Kidney epithelial cell (primary cell): ENCODE data around the gene CDHR2. TPM values are rescaled to one million over a fixed set of nuclear protein-coding genes. Genes with fewer than 3 reads are reported as not detected.

Experiments
- DNase-seq: peaks from one replicate; pipeline ENCODE4 v3.0.0-alpha.2; 2010; ENCODE audit warnings: low read depth
- H3K27me3 ChIP-seq: 2 replicates; pipeline ENCODE4 v1.6.0; 2011; ENCODE audit warnings: low read length; ENCODE audit not compliant: control insufficient read depth, insufficient read depth
- H3K36me3 ChIP-seq: 2 replicates; pipeline ENCODE4 v1.5.1; 2011; ENCODE audit warnings: low read length; ENCODE audit not compliant: control insufficient read depth, insufficient read depth
- H3K4me3 ChIP-seq: 2 replicates; pipeline ENCODE4 v1.5.1; 2011; ENCODE audit warnings: low read depth, mild to moderate bottlenecking, control low read depth, low read length
- CTCF ChIP-seq: IDR thresholded peaks from 2 replicates; pipeline ENCODE4 v1.5.1; 2011; ENCODE audit warnings: mild to moderate bottlenecking, moderate library complexity, low read length, control low read depth, inconsistent platforms; ENCODE audit not compliant: insufficient read depth, poor library complexity, severe bottlenecking
- total RNA-seq: library from RNA; depleted of rRNA; stranded (reverse); fragments of >200 nt; gene quantifications from 2 replicates; pipeline ENCODE4 v1.2.3, GENCODE V29; 2015

Gene CDHR2
- total RNA-seq, 1 donor from 2014 or later, result 0.08 TPM

GRCh38 chr5:176533390-176533789 is 15.8 kb upstream of the CDHR2 start:
- DNase-seq, result no peak
- no peak for TF ChIP-seq CTCF
- peaks cover 5% of the 10 kb centered on the region for H3K36me3 ChIP-seq
- no peak overlapping the region for H3K4me3 ChIP-seq
- no peaks in the 10 kb centered on the region for H3K27me3 ChIP-seq

- peaks cover 3% of the 10 kb centered on the region for H3K36me3 ChIP-seq
- no peak for TF ChIP-seq CTCF
- H3K27me3 ChIP-seq, result no peaks in the 10 kb centered on the region
- H3K4me3 ChIP-seq, result no peak overlapping the region
- DNase-seq, result no peak
Measured at GRCh38 chr5:176533894-176534611, 15.1 kb upstream of the CDHR2 start.

GRCh38 chr5:176534640-176535039 is 14.5 kb upstream of the CDHR2 start:
- DNase-seq, result no peak
- no peaks in the 10 kb centered on the region for H3K27me3 ChIP-seq
- H3K36me3 ChIP-seq, result peaks cover 3% of the 10 kb centered on the region
- TF ChIP-seq CTCF, result no peak
- no peak overlapping the region for H3K4me3 ChIP-seq

- TF ChIP-seq CTCF, result no peak
- Histone ChIP-seq H3K36me3 (peaks cover 3% of the 10 kb centered on the region), H3K4me3 (peak overlapping the region; percentile 97), H3K27me3 (no peaks in the 10 kb centered on the region)
- DNase-seq, result no peak
Measured at GRCh38 chr5:176535101-176535663, 14.0 kb upstream of the CDHR2 start.

GRCh38 chr5:176535664-176536131 is 13.4 kb upstream of the CDHR2 start:
- H3K4me3 ChIP-seq, result peak overlapping the region; percentile 97
- TF ChIP-seq CTCF, result no peak
- peaks cover 3% of the 10 kb centered on the region for H3K36me3 ChIP-seq
- no peaks in the 10 kb centered on the region for H3K27me3 ChIP-seq
- no peak for DNase-seq
